SKM-1 treated with dmso at 0.1 percent for 144 hours (cell line): Measurements from ENCODE around the gene GFOD1.
A peak's percentile ranks its signal among the peaks of the same experiment; 100 is the strongest.

ENCODE experiments used
- DNase-seq: peaks from one replicate; lab custom pipeline; 2025; ENCODE audit not compliant: unreplicated experiment; lab: John Stamatoyannopoulos, UW

GFOD1 gene

DNA sequence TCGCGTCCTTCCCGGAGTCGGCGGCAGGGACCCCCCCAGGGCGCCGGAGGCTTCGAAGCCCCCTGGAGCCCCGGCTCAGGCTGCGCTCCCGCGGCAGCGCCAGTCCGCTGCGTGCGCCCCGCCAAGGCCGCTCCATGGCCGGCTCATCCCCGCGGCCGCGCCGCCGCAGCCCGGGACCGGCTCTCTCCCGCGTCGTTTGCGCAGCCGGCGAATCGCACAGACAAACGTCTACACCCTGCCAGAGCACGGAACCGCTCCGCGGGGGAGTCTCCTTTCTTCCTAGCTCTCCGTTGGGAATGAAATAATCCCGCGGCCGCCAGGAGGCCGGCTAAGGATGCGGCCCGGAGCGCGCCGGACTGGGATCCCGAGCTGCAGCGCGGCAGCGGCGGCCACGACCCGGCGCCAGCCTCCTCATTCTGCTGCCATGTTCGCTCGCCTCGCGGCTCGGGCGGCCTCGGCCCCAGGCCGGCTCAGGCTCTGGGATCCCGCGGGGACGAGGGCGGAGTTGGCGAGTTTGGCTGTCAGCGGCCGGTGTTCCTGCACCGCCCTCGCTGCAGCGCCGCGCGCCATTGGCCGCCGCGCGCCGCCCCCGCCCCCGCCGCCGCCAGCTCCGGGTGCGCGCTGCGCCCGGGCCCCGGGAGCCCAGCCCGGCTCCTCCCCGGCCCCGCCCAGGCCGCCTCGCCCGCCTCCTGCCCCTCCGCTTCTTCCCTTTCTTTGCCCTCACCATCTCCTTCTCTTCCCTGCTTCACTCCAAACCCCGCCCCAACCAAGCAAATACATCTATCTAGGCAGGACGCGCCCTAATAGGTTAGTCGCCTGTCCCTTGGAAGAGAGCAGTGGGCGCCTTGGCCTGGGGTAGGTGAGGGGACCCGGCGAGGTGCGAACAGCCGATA is at the start of gene GFOD1:
Gene GFOD1 (minus strand): TSS at position 479 of the 893 bp plus-strand sequence. CDS start 710 bp downstream, outside the sequence.
- peak; percentile 84 for DNase-seq

GRCh38 chr6:13536796-13537526 is 49.6 kb upstream of the GFOD1 start:
- no peak for DNase-seq

DNA sequence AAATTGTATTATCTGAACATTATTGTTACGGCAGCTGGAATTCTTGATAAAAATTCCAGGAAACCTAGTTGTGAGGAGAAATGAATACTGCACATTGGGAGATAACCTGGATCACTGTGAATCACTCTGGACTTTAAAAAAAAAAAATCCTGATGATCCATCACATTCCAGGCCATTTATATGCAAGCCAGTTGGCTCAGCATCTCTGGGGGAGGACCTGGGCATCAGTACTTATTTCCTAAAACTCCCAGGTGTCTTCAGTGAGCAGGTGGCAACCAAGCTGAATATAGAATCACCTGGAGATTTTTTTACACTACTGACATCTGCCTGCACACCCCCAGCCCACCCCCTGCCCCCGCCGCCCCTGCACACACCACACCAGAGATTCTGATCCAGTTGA is 47.9 kb upstream of the GFOD1 start:
- no peak for DNase-seq

DNA sequence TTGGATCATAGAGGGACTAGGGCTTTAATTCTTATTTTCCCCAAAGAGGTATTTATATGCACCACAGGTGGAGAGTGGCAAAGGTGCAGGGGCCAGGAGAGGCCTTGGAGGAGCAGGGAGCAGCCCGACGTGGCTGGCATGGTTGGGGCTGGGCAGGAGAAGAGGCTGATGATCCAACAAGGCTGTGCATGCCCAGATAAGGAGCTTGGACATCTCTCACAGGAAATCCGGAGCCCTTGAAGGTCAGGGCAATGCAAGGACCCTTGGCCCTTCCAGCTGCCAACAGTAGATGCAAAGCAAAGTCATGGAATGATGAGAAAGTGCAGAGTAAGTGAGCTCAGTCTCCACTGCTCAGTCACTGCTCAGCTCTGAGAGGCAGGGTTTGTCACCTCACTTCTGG is 47.1 kb upstream of the GFOD1 start:
- no peak for DNase-seq

DNA sequence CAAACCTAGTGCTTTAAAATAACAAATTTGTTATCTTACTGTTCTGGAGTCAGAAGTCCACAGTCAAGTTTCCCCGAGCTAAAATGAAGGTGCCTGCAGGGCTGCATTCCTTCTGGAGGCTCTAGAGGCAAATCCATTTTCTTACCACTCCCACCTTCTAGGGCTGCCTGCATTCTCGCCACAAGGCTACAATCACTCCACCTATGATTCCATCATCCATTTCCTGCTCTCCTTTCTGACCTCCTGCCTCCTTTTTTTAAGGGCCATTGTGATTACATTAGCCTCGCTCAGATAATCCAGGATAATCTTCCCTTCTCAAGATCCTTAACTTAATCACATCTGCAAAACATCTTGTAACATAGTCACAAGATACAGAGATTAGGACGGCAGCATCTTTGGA is 44.6 kb upstream of the GFOD1 start:
- DNase-seq: no peak

DNA sequence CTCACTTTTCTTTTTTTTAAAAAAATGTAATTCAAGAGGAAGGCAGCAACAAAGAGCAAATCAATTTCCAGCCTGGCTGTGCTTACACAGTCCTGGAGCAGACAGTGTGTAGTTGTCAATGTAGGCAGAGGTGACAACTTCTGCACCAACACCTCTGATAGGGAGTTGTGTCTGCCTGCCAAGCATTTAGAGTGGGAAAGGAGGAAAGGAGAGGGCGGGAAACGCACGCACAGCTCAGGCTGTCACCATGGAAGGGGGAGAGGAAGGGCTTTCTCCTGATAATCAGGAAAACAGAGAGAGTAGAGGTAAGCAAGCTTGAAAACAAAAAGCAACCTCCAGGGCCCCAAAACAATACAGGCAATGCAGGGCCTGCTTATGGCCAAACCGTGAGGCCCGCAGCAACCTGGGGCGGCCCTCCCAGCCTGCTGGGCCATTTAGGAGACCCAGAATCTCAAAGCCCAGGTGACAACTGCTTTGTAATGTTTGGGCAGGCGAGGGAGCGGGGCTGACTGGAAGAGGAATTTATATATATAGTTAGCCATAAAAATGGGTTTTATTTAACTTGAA is 41.5 kb upstream of the GFOD1 start:
- DNase-seq: no peak

DNA sequence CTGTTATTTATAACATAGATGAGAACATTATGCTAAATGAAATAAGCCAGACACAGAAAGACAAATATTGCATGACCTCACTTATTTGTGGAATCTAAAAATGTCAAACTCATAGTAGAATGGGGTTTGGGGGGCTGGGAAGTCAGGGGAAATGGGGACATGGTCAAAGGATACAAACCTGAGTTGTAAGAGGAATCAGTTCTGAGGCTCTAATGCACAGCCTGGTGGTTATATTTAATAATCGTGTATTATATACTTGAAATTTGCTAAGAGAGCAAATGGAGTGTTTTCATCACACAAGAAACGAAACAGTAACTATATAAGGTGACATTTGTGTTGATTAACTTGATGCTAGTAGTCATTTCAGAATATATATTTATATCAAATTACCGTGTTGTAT is 40.8 kb upstream of the GFOD1 start:
- no peak for DNase-seq

DNA sequence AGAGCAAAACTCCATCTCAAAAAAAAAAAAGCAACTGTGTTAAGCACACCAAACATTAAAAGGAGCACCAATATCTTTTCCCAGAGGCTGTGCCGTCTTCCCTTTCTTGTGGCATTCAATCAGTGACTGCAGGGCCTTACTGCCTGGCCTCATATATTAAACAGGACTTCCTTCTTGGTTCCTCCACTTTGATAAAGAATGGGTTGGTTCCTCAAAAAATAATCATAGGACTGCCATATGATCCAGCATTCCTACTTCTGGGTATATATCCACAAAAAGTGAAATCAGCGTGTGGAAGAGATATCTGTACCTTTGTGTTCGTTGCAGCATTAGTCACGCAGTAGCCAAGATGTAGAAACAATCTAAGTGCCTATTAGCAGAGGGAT is 40.3 kb upstream of the GFOD1 start:
- DNase-seq: no peak

DNA sequence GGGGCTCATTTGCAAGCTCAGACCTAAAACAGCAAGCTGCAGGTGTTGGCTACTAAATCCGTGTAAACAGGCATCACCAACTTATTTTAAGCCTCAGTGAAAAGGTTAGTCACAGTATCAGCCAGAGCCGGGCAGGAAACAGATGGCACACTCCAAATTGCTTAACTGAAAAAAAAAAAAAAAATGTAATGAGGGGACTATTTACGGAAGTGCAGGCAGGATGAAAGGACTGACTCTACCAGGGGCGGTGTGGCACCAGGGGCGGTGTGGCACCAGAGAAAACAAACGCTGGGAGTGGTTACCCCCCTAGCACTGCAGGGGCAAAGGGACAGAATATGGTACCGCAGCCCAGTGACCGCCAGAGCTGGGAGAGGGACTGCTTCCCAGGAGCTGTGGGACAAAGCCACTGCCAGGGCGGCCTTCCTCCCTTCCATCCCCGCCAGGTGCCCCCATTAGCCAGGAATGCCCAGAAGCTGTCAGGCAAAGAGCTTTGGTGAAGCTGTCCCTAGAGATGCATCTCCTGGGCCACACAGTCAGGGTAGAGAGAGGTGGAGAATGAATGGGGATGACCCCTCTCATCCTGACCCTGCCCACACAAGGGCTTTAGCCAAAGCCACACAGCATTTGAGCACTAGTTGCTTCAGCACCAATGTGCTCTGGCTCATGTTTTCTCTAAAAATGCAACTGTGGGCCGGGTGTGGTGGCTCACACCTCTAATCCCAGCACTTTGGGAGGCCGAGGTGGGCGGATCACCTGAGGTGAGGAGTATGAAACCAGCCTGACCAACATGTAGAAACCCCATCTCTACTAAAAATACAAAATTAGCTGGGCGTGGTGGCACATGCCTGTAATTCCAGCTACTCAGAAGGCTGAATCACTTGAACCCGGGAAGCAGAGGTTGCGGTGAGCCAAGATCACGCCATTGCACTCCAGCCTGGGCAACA is 39.6 kb upstream of the GFOD1 start:
- peak; percentile 95 for DNase-seq

- DNase-seq: peak; percentile 55
Observed at GRCh38 chr6:13526357-13526726, 38.9 kb upstream of the GFOD1 start.

GRCh38 chr6:13524801-13525508 is 37.6 kb upstream of the GFOD1 start:
- DNase-seq: no peak

DNA sequence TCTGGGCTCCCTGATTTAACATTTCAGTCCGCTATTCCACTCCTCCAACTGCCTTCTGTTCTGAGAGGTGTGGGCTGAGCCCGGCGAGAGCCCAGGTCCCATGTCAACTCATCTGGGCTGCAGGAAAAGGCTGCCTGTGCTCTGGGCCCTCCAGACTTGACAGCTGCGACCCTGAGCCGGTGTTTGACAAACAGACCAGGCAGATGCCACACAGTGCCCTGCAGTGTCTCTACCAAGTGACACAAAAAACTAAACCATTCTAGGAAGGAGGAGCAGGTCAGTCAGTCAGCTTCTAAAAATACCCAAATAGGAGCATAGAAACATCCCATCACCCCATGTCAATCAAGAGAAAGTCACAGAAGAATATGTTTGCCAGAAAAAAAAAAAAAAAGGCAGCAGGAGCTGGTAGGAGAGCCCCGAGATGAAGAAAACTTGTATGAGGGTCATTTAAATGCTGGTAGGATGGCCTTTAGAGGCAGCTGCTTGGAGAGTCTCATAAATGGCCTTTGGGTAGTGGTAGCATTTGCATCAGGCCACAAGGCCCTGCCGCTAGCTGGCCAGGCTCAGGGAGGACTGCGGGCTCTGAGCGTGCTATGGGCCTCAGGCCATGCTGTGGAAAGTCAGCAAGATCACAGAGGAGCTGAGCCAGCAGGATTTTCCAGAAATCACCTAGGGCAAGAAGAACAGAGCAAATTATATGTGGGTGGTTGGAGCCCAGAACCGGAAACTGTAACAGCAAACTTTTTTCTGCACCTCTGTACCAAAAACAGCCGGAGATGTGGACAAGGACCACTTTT is 36.6 kb upstream of the GFOD1 start:
- no peak for DNase-seq

- DNase-seq: no peak
Observed at GRCh38 chr6:13522656-13523055, 35.3 kb upstream of the GFOD1 start.

- no peak for DNase-seq
Observed at GRCh38 chr6:13519839-13520238, 32.4 kb upstream of the GFOD1 start.

GRCh38 chr6:13517116-13517515 is 29.7 kb upstream of the GFOD1 start:
- no peak for DNase-seq

GRCh38 chr6:13515912-13516311 is 28.5 kb upstream of the GFOD1 start:
- DNase-seq: no peak

DNA sequence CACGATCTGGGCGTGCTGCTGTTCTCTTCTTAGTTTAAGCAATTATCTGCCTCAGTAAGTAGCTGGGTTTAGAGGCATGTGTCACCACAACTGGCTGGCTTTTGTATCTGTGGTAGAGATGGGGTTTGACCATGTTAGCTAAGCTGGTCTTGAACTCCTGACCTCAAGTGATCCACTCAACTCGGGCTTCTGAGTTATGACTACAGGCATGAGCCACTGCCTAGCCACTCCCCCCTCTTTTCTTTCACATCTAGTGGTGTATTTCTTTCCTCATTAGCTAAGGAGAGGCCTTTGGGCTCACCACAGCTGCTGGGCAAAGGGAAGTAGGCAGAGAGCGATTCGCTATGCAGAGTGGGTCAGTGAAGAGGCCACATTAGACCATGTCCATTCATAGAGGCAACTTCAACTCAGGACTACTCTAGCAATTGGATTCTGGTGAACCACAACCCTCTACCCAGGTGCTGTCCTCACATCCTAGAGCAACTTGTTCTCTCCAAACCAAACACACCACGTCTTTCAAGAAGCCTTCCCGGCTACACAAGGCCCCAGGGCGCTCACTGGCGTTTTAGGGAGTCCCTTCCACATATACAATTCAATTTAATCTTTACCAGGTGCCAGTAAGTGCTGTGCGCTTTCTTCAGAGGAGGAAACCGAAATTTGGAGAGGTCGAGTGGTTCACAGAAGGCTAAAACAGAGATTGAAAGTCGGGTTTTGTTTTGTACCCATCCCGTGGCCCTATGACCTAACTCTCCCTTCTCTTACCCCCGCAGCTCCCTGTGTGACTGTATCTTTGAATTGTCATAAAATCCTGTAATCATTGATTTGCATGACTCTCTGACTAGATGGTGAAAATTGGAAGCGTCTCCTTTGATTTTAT is 26.5 kb upstream of the GFOD1 start:
- DNase-seq: peak; percentile 22

DNA sequence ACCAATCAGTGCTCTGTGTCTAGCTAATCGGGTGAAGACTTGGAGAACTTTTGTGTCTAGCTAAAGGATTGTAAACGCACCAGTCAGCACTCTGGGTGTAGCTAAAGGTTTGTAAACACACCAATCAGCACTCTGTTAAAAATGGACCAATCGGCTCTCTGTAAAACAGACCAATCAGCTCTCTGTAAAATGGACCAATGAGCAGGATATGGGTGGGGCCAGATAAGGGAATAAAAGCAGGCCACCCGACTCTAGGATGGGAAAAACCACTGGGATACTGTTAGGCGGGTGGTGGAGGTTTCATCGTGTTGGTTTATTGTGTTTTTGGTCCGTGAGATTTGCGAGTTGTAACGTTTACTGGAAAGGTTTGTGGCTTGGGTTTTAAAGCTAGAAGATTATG is 25.5 kb upstream of the GFOD1 start:
- DNase-seq: no peak
